NCI-H526 (cell line): ENCODE measurements around the gene LMF1.
A peak's percentile ranks its signal among the peaks of the same experiment; 100 is the strongest.
"Not testable (repeated sequence)": the region's sequence is repeated elsewhere in the genome, so short reads cannot be mapped to it uniquely, and the experiment has no call there.

Source experiments
- DNase-seq, 2 experiments: peaks; one replicate each; lab custom pipeline; 2025; lab: John Stamatoyannopoulos, UW

LMF1 gene

GRCh38 chr16:947922-948303 is 22.9 kb downstream of the LMF1 start:
- DNase-seq, result not testable (repeated sequence)

DNA sequence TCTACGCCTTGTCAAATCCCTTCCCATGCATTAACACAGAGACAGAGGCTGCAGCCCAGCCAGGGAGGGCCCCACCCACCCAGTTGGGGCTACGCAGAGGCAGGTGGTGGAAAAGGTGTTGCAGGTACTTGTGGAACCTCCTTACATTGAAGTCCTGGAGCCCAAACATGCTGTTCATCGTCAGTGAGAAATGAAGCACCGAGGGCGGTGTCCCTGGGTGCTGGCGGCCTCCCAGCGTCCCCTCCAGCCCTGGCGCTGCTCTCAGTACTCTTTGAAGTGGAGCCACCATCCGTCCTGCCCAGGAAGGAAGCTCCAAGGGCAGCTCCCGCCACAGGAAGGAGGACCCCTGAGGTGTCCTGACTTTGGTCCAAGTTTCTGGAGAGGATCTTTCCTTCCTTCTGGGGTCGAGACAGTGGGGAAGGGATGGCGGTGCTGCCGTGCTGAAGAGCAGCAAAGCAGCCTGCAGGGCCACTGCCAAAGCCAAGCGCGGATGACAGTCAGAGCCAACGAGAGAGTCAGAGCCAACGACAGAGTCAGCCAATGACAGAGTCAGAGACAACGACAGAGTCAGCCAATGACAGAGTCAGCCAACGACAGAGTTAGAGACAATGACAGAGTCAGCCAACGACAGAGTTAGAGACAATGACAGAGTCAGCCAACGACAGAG is 23.4 kb downstream of the LMF1 start:
- DNase-seq, result no peak

- no peak for DNase-seq
These were observed 24.8 kb downstream of the LMF1 start for GRCh38 chr16:946048-946395.

DNA sequence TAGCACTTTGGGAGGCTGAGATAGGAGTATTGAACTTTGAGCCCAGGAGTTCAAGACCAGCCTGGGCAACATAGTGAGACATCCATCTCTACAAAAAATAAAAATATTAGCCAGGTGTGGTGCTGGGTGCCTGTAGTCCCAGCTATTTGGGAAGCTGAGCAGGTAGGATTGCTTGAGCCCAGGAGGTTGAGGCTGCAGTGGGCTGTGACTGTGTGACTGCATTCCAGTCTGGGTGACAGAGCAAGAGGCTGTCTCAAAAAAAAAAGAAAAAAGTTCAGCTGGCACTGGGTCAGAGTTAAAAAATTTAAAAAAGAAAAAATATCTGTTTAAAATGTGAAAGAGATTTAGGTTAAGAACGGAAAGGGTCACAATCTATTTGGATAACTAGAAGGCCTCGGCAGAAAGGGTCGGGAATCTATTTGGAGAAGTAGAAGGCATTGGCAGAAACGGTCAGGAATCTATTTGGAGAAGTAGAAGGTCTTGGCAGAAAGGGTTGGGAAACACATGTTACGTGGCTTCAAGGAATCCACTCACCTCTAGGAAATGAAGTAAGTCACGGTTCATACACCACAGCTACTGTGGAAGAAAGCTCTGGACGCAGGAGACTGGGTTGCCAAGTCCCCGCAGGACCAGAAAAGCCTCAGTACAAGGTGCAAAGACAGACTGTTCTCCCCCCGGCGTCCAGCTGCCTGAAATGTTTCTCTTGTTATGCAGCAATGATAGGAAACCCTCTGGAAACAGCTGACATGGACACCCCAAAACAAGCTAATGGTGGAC is 25.3 kb downstream of the LMF1 start:
- no peak for DNase-seq

DNA sequence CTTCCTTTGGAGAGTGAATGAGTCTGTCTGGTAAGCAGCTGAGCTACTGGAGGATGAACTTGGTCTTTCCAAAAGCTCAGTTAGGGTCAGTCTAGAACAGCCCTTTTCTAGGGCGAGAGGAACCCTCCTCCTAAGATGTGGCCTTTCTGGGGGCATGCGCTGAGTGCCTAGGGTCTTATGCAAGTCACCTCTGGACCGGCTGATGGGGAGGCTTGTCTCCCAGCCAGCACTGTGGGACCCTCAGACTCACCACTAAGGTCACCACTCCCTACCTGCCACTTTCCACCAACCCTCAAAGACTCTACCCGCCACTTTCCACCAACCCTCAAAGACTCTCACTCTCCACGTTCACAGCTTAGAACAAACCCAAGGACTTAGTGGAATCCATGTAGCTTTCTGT is 26.8 kb downstream of the LMF1 start:
- no peak for DNase-seq

- no peak for DNase-seq
These were observed 28.2 kb downstream of the LMF1 start for GRCh38 chr16:942436-943060.

- DNase-seq, result no peak
These were observed 30.8 kb downstream of the LMF1 start for GRCh38 chr16:939941-940340.

GRCh38 chr16:939311-939710 is 31.5 kb downstream of the LMF1 start:
- DNase-seq, result no peak

DNA sequence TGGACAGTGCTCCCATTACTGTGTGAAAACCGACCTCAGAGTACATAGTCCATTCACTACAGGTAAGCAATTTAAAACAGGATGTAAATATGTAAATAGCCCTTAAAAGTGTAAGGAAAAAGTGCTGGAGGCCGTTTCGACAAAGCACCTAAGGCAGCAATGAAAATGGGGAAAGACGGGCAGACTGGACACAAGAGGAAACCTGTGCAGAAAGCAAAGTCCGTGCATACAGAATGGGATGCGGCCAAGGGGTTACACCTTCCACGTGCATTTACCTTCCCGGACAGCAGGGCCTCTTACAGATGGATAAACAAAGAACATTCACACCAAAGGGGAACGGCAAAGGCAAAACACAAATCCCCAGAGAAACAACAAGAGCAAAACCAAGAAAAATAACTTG is 32.0 kb downstream of the LMF1 start:
- DNase-seq, result no peak

DNA sequence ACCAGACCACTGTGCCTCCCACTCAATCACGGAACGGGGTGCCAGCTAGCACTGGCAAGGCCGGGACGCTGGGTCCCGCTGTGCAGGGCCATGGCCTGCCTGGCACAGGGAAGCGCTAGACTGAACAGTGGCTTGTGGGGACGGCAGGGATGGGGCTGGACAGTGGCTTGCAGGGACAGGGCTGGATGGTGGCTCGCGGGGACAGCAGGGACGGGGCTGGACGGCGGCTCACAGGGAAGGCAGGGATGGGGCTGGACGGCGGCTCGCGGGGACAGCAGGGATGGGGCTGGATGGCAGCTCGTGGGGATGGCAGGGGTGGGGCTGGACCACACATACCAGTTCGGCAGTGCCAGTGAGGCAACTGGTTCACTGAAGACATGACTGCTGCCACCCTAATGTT is 32.6 kb downstream of the LMF1 start:
- DNase-seq, result no peak

GRCh38 chr16:937723-938122 is 33.1 kb downstream of the LMF1 start:
- no peak for DNase-seq

- no peak for DNase-seq
These were observed 33.5 kb downstream of the LMF1 start for GRCh38 chr16:937311-937710.

DNA sequence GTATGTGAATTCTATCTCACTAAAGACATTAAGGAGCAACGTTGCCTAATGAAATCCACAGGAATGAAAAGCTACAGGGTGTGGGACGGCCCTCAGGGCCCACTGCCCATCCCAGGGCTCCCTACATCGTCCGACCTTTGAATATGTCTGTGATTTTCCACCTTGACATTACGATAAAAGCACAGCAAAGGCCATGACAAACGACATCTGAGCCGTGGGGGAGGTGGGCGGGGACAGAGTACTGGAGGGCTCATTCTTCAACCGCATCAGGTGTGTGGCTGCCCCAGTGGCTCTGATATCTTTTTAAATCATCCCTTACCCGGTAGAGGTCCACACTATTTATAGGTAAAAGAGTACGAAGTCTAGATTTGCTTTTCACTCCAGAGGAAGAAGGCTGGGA is 35.1 kb downstream of the LMF1 start:
- DNase-seq, result no peak

- no peak for DNase-seq
These were observed 36.6 kb downstream of the LMF1 start for GRCh38 chr16:934178-934577.

DNA sequence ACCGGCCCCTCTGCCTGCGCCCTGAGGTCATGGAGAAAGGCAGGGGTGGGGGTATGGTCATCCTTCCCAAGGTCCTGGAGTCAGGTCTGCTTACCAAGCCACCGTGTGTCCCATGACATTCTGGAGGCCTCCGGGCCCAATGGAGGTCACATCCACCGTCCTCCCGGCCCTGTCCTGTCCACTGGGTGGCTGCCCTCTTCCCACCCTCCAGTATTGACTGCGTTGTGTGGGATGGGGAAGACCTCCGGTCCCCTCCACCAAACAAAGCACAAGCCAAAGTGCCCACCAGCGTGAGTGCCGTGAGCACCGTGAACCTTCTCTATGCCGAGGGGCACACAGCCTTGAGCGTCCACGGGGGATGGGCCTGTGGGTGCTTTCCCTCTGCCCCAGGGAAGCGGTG is 37.2 kb downstream of the LMF1 start:
- no peak for DNase-seq

DNA sequence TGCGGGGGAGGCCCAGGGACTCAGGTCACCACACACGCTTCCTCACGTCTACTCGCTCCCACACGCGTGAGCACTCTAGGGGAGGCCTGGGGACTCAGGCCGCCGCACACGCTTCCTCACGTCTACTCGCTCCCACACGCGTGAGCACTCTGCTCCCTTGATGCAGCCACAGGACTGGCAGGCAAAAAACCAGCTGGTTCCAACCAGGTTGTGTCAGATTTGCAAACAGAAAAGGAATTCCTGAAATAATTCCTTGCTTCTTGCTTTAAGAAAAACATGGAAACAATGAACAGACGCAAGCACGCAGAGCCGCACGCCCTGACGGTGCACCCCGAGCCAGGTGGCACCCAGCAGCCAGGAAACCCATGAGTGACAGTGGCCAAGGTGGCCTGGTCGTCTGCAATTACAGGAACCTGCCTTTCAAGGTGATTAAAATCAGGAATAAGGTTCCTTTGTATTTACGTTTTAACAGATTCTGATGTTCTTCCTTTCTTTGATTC is 37.9 kb downstream of the LMF1 start:
- DNase-seq, result no peak

GRCh38 chr16:931626-932500 is 38.9 kb downstream of the LMF1 start:
- DNase-seq, result peak; percentile 9 to 51

- DNase-seq, result no peak
These were observed 39.6 kb downstream of the LMF1 start for GRCh38 chr16:931171-931570.

GRCh38 chr16:930511-930910 is 40.3 kb downstream of the LMF1 start:
- DNase-seq, result no peak

DNA sequence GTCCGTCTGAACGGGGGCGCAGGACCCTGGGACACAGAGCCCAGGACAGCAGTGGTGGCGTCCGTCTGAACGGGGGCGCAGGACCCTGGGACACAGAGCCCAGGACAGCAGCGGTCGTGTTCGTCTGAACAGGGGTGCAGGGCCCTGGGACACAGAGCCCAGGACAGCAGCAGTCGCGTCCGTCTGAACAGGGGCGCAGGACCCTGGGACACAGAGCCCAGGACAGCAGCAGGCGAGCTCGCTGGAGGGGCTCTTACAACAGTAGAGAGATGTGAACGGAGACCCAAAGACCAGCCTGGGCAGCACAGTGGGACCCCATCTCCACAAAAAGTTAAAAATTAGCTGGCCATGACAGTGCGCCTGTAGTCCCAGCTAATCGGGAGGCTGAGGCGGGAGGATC is 40.7 kb downstream of the LMF1 start:
- no peak for DNase-seq

GRCh38 chr16:929227-930073 is 41.3 kb downstream of the LMF1 start:
- DNase-seq, result no peak
